GM21390 (cell line): ENCODE measurements around the gene FLT1.

ENCODE experiments used
- ATAC-seq: cut with Tn5 transposase; IDR thresholded peaks from one replicate; pipeline ENCODE4 v1.9.1; 2021; ENCODE audit not compliant: unreplicated experiment

The FLT1 gene

GRCh38 chr13:28494778-28495537, at the start of gene FLT1:
FLT1 (minus strand) TSS chr13:28495128; CDS start chr13:28494843, 285 bp downstream.
- ATAC-seq: no peak

- no peak for ATAC-seq
Observed at GRCh38 chr13:28544026-28544425, 49.1 kb upstream of the FLT1 start.

GRCh38 chr13:28542804-28543203, 47.9 kb upstream of the FLT1 start:
- no peak for ATAC-seq

- ATAC-seq: no peak
Observed at GRCh38 chr13:28541966-28542365, 47.0 kb upstream of the FLT1 start.

GRCh38 chr13:28540612-28541011, 45.7 kb upstream of the FLT1 start:
- ATAC-seq: peak; percentile 56

- no peak for ATAC-seq
Observed at GRCh38 chr13:28539625-28540286, 44.8 kb upstream of the FLT1 start.

GRCh38 chr13:28538932-28539331, 44.0 kb upstream of the FLT1 start:
- ATAC-seq: no peak

- no peak for ATAC-seq
Observed at GRCh38 chr13:28537171-28537570, 42.2 kb upstream of the FLT1 start.

GRCh38 chr13:28536371-28536770, 41.4 kb upstream of the FLT1 start:
- no peak for ATAC-seq

GRCh38 chr13:28535734-28536133, 40.8 kb upstream of the FLT1 start:
- ATAC-seq: no peak

GRCh38 chr13:28534801-28535200, 39.9 kb upstream of the FLT1 start:
- ATAC-seq: no peak

GRCh38 chr13:28534210-28534609, 39.3 kb upstream of the FLT1 start:
- no peak for ATAC-seq

- no peak for ATAC-seq
Observed at GRCh38 chr13:28533441-28534166, 38.7 kb upstream of the FLT1 start.

GRCh38 chr13:28533125-28533436, 38.2 kb upstream of the FLT1 start:
- ATAC-seq: no peak

- no peak for ATAC-seq
Observed at GRCh38 chr13:28532388-28533124, 37.6 kb upstream of the FLT1 start.

- no peak for ATAC-seq
Observed at GRCh38 chr13:28531845-28532387, 37.0 kb upstream of the FLT1 start.

GRCh38 chr13:28531077-28531844, 36.3 kb upstream of the FLT1 start:
- no peak for ATAC-seq

GRCh38 chr13:28530729-28531076, 35.8 kb upstream of the FLT1 start:
- no peak for ATAC-seq

GRCh38 chr13:28529836-28530235, 34.9 kb upstream of the FLT1 start:
- ATAC-seq: no peak

- ATAC-seq: no peak
Observed at GRCh38 chr13:28528848-28529247, 33.9 kb upstream of the FLT1 start.
